ENCODE measurements around the gene OR5AR1.

OR5AR1 gene

GRCh38 chr11:56693428-56693827 is 29.9 kb downstream of the OR5AR1 start:
- H3K27ac ChIP-seq (ENCODE audit: low read depth in 2 of 2, low read length in 2 of 2), result no peak overlapping the region
- H3K36me3 ChIP-seq (ENCODE audit: control insufficient read depth in 2 of 2, insufficient read depth in 2 of 2, low read length in 2 of 2), result no peaks in the 10 kb centered on the region
- H3K9me3 ChIP-seq (ENCODE audit: control insufficient read depth in 2 of 2, low read length in 2 of 2), result no peaks in the 10 kb centered on the region
- no peak overlapping the region for H3K4me3 ChIP-seq (ENCODE audit: low read length in 2 of 2)
- H3K4me1 ChIP-seq (ENCODE audit: control insufficient read depth in 2 of 2, insufficient read depth in 2 of 2, low read length in 2 of 2), result peaks cover 0 to 3% of the 10 kb centered on the region in 2 donors
- no peaks in the 10 kb centered on the region for H3K27me3 ChIP-seq (ENCODE audit: control insufficient read depth in 2 of 2, insufficient read depth in 2 of 2, low read length in 2 of 2)
- H3K9ac ChIP-seq (ENCODE audit: low read depth in 1 of 2, low read length in 2 of 2), result no peak overlapping the region

GRCh38 chr11:56698795-56699194 is 35.3 kb downstream of the OR5AR1 start, which contains the start of gene OR9G1:
OR9G1 (plus strand) TSS chr11:56699095; CDS start chr11:56700388, 1,293 bp downstream.
- Histone ChIP-seq H3K4me1 (ENCODE audit: control insufficient read depth in 2 of 2, insufficient read depth in 2 of 2, low read length in 2 of 2) (no peaks in the 10 kb centered on the region), H3K36me3 (ENCODE audit: control insufficient read depth in 2 of 2, insufficient read depth in 2 of 2, low read length in 2 of 2) (no peaks in the 10 kb centered on the region), H3K27me3 (ENCODE audit: control insufficient read depth in 2 of 2, insufficient read depth in 2 of 2, low read length in 2 of 2) (no peaks in the 10 kb centered on the region), H3K9me3 (ENCODE audit: control insufficient read depth in 2 of 2, low read length in 2 of 2) (no peaks in the 10 kb centered on the region), H3K9ac (ENCODE audit: low read depth in 1 of 2, low read length in 2 of 2) (no peak within 1 kb of the TSS), H3K27ac (ENCODE audit: low read depth in 2 of 2, low read length in 2 of 2) (no peak within 1 kb of the TSS), H3K4me3 (ENCODE audit: low read length in 2 of 2) (no peak within 1 kb of the TSS)

GRCh38 chr11:56700242-56700913 is 36.9 kb downstream of the OR5AR1 start:
- no peak overlapping the region for H3K9ac ChIP-seq (ENCODE audit: low read depth in 1 of 2, low read length in 2 of 2)
- no peaks in the 10 kb centered on the region for H3K9me3 ChIP-seq (ENCODE audit: control insufficient read depth in 2 of 2, low read length in 2 of 2)
- no peaks in the 10 kb centered on the region for H3K4me1 ChIP-seq (ENCODE audit: control insufficient read depth in 2 of 2, insufficient read depth in 2 of 2, low read length in 2 of 2)
- no peak overlapping the region for H3K4me3 ChIP-seq (ENCODE audit: low read length in 2 of 2)
- no peak overlapping the region for H3K27ac ChIP-seq (ENCODE audit: low read depth in 2 of 2, low read length in 2 of 2)
- H3K36me3 ChIP-seq (ENCODE audit: control insufficient read depth in 2 of 2, insufficient read depth in 2 of 2, low read length in 2 of 2), result no peaks in the 10 kb centered on the region
- no peaks in the 10 kb centered on the region for H3K27me3 ChIP-seq (ENCODE audit: control insufficient read depth in 2 of 2, insufficient read depth in 2 of 2, low read length in 2 of 2)

GRCh38 chr11:56700914-56701485 is 37.5 kb downstream of the OR5AR1 start:
- no peaks in the 10 kb centered on the region for H3K9me3 ChIP-seq (ENCODE audit: control insufficient read depth in 2 of 2, low read length in 2 of 2)
- H3K4me1 ChIP-seq (ENCODE audit: control insufficient read depth in 2 of 2, insufficient read depth in 2 of 2, low read length in 2 of 2), result no peaks in the 10 kb centered on the region
- no peak overlapping the region for H3K4me3 ChIP-seq (ENCODE audit: low read length in 2 of 2)
- no peak overlapping the region for H3K27ac ChIP-seq (ENCODE audit: low read depth in 2 of 2, low read length in 2 of 2)
- H3K9ac ChIP-seq (ENCODE audit: low read depth in 1 of 2, low read length in 2 of 2), result no peak overlapping the region
- no peaks in the 10 kb centered on the region for H3K27me3 ChIP-seq (ENCODE audit: control insufficient read depth in 2 of 2, insufficient read depth in 2 of 2, low read length in 2 of 2)
- no peaks in the 10 kb centered on the region for H3K36me3 ChIP-seq (ENCODE audit: control insufficient read depth in 2 of 2, insufficient read depth in 2 of 2, low read length in 2 of 2)

DNA sequence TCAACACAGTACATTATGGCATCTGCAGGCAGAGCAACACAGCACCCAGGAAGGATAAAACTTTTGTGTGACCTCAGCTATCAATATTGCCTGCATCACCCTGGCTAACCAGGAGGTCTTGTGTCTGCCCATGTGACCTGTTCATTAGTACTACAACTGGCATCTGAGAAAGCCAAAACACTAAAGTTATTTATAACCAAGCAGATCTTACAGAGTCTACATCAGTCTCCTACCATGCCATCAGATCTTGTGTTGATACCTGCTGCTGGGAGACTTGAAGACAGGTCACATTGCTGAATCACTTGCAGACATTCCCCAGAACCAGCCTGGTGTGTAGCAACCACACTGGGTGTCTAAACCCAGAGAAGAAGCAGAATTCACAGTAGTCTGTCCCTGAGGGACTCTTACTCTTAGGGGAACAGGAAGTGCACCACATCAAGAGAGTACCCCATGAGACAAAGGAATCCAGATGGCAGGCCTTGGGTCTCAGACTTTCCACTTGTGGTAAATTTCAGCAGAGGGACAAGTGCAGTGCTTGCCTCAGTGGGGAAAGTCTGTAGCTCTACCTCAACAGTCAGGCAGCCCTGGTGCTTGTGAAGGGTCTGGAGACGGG is 42.4 kb downstream of the OR5AR1 start:
- H3K36me3 ChIP-seq (ENCODE audit: control insufficient read depth in 2 of 2, insufficient read depth in 2 of 2, low read length in 2 of 2), result no peaks in the 10 kb centered on the region
- no peak overlapping the region for H3K4me3 ChIP-seq (ENCODE audit: low read length in 2 of 2)
- no peak overlapping the region for H3K9ac ChIP-seq (ENCODE audit: low read depth in 1 of 2, low read length in 2 of 2)
- no peak overlapping the region for H3K27ac ChIP-seq (ENCODE audit: low read depth in 2 of 2, low read length in 2 of 2)
- no peaks in the 10 kb centered on the region for H3K4me1 ChIP-seq (ENCODE audit: control insufficient read depth in 2 of 2, insufficient read depth in 2 of 2, low read length in 2 of 2)
- H3K27me3 ChIP-seq (ENCODE audit: control insufficient read depth in 2 of 2, insufficient read depth in 2 of 2, low read length in 2 of 2), result no peaks in the 10 kb centered on the region
- H3K9me3 ChIP-seq (ENCODE audit: control insufficient read depth in 2 of 2, low read length in 2 of 2), result no peaks in the 10 kb centered on the region

GRCh38 chr11:56706486-56706885 is 43.0 kb downstream of the OR5AR1 start:
- H3K4me1 ChIP-seq (ENCODE audit: control insufficient read depth in 2 of 2, insufficient read depth in 2 of 2, low read length in 2 of 2), result no peaks in the 10 kb centered on the region
- H3K9me3 ChIP-seq (ENCODE audit: control insufficient read depth in 2 of 2, low read length in 2 of 2), result no peaks in the 10 kb centered on the region
- H3K27me3 ChIP-seq (ENCODE audit: control insufficient read depth in 2 of 2, insufficient read depth in 2 of 2, low read length in 2 of 2), result no peaks in the 10 kb centered on the region
- H3K9ac ChIP-seq (ENCODE audit: low read depth in 1 of 2, low read length in 2 of 2), result no peak overlapping the region
- H3K27ac ChIP-seq (ENCODE audit: low read depth in 2 of 2, low read length in 2 of 2), result no peak overlapping the region
- no peak overlapping the region for H3K4me3 ChIP-seq (ENCODE audit: low read length in 2 of 2)
- H3K36me3 ChIP-seq (ENCODE audit: control insufficient read depth in 2 of 2, insufficient read depth in 2 of 2, low read length in 2 of 2), result no peaks in the 10 kb centered on the region

DNA sequence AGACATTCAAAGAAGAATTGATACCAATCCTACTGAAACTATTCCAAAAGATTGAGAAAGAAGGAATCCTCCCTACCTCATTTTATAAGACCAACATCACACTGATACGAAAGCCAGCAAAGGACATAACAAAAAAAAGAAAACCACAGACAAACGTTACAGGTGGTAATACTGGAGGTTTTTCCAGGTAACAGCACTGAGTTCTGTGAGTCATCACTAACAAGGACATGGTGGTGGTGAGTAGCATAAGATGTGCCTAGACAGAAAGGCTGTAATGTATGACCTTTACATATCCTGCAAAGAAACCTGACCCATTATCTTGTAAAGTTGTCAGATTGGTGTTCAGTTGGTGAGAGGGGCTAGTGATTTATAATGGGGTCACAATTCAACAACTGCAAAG is 50.7 kb downstream of the OR5AR1 start:
- H3K9ac ChIP-seq (ENCODE audit: low read depth in 1 of 2, low read length in 2 of 2), result no peak overlapping the region
- no peaks in the 10 kb centered on the region for H3K9me3 ChIP-seq (ENCODE audit: control insufficient read depth in 2 of 2, low read length in 2 of 2)
- no peaks in the 10 kb centered on the region for H3K27me3 ChIP-seq (ENCODE audit: control insufficient read depth in 2 of 2, insufficient read depth in 2 of 2, low read length in 2 of 2)
- no peak overlapping the region for H3K27ac ChIP-seq (ENCODE audit: low read depth in 2 of 2, low read length in 2 of 2)
- no peak overlapping the region for H3K4me3 ChIP-seq (ENCODE audit: low read length in 2 of 2)
- H3K4me1 ChIP-seq (ENCODE audit: control insufficient read depth in 2 of 2, insufficient read depth in 2 of 2, low read length in 2 of 2), result peaks cover 0 to 2% of the 10 kb centered on the region in 2 donors
- no peaks in the 10 kb centered on the region for H3K36me3 ChIP-seq (ENCODE audit: control insufficient read depth in 2 of 2, insufficient read depth in 2 of 2, low read length in 2 of 2)

Measured in mucosa of rectum (tissue), 2 donors.